Brain pericyte (primary cell): Measurements from ENCODE around the gene MYO5A.
"Not testable (repeated sequence)": the region's sequence is repeated elsewhere in the genome, so short reads cannot be mapped to it uniquely, and the experiment has no call there.

Experiments
- DNase-seq: peaks from one replicate; pipeline ENCODE4 v3.0.0-alpha.2; 2012; ENCODE audit warnings: low read depth, low spot score

The MYO5A gene

DNA sequence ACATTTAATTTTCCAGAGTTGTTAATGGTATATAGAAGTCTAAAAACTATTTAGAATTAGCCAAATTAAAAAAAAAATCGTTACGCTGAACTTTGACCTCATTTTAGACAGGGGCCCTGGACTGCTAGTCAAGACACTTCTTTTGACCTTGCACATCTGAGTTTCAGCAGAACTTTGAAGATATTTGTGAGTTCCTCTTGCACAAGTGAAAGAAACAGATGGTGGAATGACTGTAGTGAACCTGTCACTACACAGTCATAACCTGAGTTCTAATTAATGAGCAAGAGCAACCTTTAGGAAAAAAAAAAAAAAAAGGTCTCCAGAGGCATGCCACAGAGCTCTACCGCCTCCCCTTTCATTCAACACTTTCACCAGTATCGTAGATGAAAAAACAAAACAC lies 238.4 kb downstream of the MYO5A start:
- DNase-seq: no peak

DNA sequence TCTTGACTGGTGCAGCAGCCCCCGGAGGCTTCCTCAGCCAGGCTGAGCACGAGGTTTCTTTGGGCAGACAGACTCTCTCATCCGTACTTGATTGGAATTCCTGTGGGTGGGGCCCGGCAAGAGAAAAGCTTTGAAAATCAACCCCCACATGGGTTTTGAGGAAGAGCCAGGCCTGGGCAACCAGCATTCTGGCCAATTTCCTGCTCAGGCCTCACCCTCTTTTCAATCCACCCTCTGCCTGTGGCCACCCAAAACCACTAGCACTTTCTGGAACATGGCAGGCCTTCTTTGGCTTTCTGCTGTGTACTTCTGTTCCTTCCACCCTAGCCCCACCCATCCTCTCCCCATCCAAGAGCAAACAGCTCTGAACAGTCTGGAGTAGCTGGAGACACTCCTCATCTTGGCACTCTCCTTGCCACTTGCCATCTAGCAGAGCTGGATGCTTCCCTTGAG lies 239.0 kb downstream of the MYO5A start:
- no peak for DNase-seq

- no peak for DNase-seq
Measured at GRCh38 chr15:52288986-52289385, 239.7 kb downstream of the MYO5A start.

DNA sequence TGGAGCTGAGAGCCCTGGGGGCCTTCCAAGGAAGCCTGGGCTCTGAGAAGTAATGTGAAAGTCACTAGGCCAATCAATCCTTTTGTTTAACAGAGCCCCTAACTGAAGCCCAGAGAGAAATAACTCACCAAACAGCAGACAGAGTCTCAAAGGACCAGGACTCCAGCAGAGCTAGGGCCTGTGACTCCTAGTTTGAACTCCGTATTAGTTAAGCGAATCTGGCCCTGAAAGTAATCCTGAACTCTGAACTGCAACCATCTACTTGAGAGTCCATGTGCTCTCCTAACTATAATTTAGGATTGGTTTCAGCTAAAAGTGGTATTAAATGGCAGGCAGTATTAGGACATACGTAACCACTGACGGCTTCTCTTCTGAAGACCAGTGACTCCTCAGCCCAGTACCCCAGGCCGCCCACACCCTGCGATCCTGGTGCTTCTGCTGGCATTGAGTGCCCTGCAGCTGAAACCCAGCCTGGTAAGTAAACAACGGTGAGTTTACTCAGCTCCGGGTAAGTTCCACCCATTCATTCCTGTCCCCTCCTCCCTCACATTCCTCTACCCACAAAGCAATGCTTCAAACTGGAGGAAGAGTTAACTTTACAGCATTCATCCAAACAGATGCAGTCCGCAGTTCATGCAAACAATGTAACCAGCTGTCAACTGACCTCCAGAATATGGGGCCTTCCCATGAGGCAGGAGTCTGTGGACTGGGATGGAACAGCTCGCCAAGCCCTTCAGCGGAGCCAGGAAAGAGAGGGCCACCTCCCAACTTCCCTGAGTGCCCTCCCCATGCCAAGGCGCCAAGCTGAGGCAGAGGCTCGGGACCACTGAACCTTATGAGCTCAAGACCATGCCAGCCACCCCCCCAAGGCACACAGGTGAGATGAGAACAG lies 240.4 kb downstream of the MYO5A start:
- DNase-seq: no peak

DNA sequence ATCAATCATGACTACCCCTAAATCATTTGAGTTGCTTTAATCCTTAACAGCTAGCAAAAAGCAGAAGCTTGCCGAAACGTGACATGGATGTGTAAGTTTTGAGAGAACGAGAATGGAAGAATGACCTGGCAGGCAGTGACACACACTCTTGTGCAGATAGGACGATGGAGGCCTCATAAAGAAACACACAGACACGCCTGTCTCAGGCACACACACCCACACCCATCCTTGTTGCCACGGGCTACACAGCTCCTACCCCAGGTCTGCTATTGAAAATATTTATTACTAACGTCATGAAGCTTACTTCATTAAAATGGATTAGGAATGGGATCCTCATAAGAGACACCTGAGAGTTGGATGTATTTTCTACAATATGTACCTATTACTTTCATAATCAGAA lies 241.6 kb downstream of the MYO5A start:
- DNase-seq: no peak

DNA sequence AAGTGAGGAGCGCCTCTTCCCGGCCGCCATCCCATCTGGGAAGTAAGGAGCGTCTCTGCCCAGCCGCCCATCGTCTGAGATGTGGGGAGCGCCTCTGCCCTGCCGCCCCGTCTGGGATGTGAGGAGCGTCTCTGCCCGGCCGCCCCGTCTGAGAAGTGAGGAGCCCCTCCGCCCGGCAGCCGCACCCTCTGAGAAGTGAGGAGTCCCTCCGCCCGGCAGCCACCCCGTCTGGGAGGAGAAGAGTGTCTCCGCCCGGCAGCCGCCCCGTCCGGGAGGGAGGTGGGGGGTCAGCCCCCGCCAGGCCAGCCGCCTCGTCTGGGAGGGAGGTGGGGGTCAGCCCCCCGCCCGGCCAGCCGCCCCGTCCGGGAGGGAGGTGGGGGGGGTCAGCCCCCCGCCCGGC lies 242.7 kb downstream of the MYO5A start:
- not testable (repeated sequence) for DNase-seq

GRCh38 chr15:52284164-52284563 lies 244.5 kb downstream of the MYO5A start:
- no peak for DNase-seq

- DNase-seq: no peak
Measured at GRCh38 chr15:52283281-52283680, 245.4 kb downstream of the MYO5A start.

GRCh38 chr15:52282418-52282817 lies 246.3 kb downstream of the MYO5A start:
- no peak for DNase-seq

DNA sequence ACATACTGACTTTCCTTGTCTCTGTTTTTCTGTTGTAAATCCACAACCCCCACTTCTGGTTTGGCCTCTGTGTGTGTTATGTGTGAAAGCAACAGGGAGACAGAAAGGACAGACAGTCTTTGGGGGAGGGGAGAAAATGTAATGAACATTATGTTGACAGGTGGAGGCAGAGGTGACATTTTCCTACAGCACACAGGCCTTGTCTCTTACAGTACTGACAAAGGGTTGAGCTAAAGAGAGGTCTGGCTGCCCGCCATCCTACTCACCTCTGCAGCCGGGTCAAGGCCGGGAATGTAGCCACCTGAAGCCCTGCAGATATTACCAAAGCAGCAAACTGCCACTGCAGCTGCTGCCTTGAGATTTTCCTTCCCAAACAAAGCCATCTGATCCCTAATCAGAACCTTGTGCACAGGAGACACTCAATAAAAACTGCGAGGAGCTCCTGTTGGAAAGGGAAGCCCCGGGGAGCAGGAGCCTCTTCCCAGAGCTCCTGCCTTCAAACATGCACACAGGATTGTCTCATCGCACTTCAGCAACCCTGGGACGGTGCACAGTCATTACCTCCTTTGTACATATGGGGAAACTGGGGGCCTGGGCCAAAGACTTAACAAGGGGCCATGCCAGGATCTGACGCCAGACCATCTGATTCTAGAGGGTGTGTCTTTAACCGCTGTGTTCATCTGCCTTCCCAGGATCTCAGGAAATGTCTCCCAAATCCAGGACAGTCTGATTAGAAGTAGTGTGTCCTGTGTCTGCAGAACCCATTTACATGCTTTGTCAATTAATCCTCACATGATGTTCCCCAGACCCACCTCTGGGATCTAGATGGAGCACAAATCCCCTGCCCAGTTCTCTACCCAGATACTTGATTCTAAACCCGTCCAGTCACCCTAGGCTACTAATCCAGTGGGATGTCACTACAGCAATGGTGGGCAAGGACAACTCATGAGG lies 247.3 kb downstream of the MYO5A start:
- DNase-seq: no peak

DNA sequence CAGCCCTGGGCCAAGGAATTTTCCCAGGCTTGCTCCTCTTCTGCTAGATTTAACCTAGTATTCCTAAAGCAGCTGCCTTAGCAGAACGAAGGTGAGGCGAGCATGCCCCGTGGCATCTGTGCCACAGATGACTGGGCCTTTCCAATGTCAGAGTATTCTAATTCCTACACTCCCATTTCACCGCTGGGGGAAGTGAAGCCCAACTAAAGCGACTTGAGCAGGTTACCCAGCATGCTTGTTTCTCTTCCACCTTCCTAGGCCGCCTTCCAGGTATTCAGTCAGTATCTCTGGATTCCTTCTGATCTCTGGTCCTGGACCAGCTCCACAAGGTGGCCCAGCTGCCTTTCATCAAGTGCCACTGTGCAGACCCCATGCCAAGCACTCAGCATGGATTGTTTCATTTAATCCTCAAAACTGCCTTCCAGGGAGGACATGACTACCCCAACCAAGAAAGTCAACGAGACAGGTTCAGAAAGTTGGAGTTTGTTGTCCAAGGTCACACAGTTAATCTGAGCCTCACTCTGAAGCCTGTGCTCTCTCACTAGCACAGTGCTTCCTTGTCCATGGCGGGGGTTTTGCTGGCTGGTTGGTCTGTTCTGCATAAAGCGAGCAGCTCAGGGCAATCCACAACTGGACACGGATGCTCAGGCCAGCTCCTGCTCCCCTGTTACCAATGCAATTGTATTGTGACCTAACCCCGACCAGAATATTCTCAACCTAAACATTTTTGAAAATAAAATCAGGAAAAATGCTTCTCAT lies 248.2 kb downstream of the MYO5A start:
- no peak for DNase-seq

- DNase-seq: no peak
Measured at GRCh38 chr15:52278636-52279367, 249.9 kb downstream of the MYO5A start.

GRCh38 chr15:52278135-52278534 lies 250.5 kb downstream of the MYO5A start:
- DNase-seq: no peak

GRCh38 chr15:52277575-52277974 lies 251.1 kb downstream of the MYO5A start:
- no peak for DNase-seq

GRCh38 chr15:52276256-52276770 lies 252.4 kb downstream of the MYO5A start:
- no peak for DNase-seq

GRCh38 chr15:52263563-52264282 lies 265.0 kb downstream of the MYO5A start:
- no peak for DNase-seq

DNA sequence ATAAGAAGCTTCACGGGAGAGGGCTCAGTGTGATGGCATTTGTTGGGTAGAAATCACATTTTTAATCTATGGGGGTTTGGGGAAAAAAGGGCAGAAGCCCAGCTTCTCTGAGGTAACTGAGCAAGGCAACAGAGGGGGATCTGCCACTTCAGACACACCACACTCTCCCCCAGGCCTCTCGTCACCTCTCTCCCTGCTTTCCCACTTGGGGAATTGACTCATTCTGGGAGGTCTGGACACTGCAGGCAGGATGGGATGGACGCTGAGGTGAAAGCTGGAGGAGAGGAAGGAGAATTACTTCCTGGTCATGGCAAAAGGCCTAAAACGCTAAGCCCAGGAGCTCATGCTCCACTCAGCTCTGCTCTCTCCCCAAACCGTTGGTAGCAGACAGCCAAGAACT lies 266.3 kb downstream of the MYO5A start:
- DNase-seq: no peak

GRCh38 chr15:52261498-52262242 lies 267.0 kb downstream of the MYO5A start:
- DNase-seq: no peak

- no peak for DNase-seq
Measured at GRCh38 chr15:52261026-52261425, 267.7 kb downstream of the MYO5A start.
